Activated CD4-positive, alpha-beta T cell treated with anti-CD3 and anti-CD28 coated beads, Interleukin-2, amount 50 U/mL, for 24 hours (primary cell): Measurements from ENCODE around the gene ZNF804B.

Source experiments
- DNase-seq, 2 donors: peaks; one replicate each; pipeline ENCODE4 v3.0.0-alpha.2; 2020; ENCODE audit warnings: low read depth in 1 of 2, low spot score in 1 of 2

Gene ZNF804B

GRCh38 chr7:88965371-88965770 lies 205.9 kb downstream of the ZNF804B start:
- DNase-seq, result no peak

GRCh38 chr7:88967432-88967831 lies 207.9 kb downstream of the ZNF804B start:
- no peak for DNase-seq

- no peak for DNase-seq
Measured at GRCh38 chr7:88969167-88969566, 209.7 kb downstream of the ZNF804B start.

GRCh38 chr7:88985295-88985694 lies 225.8 kb downstream of the ZNF804B start:
- DNase-seq, result no peak

- no peak for DNase-seq
Measured at GRCh38 chr7:89001306-89001705, 241.8 kb downstream of the ZNF804B start.

- DNase-seq, result no peak
Measured at GRCh38 chr7:89002981-89003956, 243.8 kb downstream of the ZNF804B start.

GRCh38 chr7:89012016-89012415 lies 252.5 kb downstream of the ZNF804B start:
- no peak for DNase-seq

- no peak for DNase-seq
Measured at GRCh38 chr7:89017695-89018094, 258.2 kb downstream of the ZNF804B start.

- DNase-seq, result no peak
Measured at GRCh38 chr7:89021741-89022140, 262.2 kb downstream of the ZNF804B start.

- no peak for DNase-seq
Measured at GRCh38 chr7:89023206-89023605, 263.7 kb downstream of the ZNF804B start.

GRCh38 chr7:89023877-89024276 lies 264.4 kb downstream of the ZNF804B start:
- no peak for DNase-seq

GRCh38 chr7:89027781-89028180 lies 268.3 kb downstream of the ZNF804B start:
- no peak for DNase-seq

GRCh38 chr7:89028319-89028718 lies 268.8 kb downstream of the ZNF804B start:
- DNase-seq, result no peak

- no peak for DNase-seq
Measured at GRCh38 chr7:89029864-89030263, 270.4 kb downstream of the ZNF804B start.

GRCh38 chr7:89041240-89041639 lies 281.7 kb downstream of the ZNF804B start:
- no peak for DNase-seq

GRCh38 chr7:89042940-89043339 lies 283.4 kb downstream of the ZNF804B start:
- no peak for DNase-seq

GRCh38 chr7:89049043-89049442 lies 289.5 kb downstream of the ZNF804B start:
- DNase-seq, result no peak

- no peak for DNase-seq
Measured at GRCh38 chr7:89053130-89053529, 293.6 kb downstream of the ZNF804B start.

GRCh38 chr7:89054361-89054760 lies 294.9 kb downstream of the ZNF804B start:
- DNase-seq, result no peak

GRCh38 chr7:89060234-89060633 lies 300.7 kb downstream of the ZNF804B start:
- DNase-seq, result no peak

- DNase-seq, result no peak
Measured at GRCh38 chr7:89064831-89065230, 305.3 kb downstream of the ZNF804B start.

GRCh38 chr7:89067048-89067447 lies 307.5 kb downstream of the ZNF804B start:
- no peak for DNase-seq

- no peak for DNase-seq
Measured at GRCh38 chr7:89072081-89072480, 312.6 kb downstream of the ZNF804B start.
